ENCODE measurements around the gene RET.

- TF ChIP-seq CTCF (conservative IDR thresholded peaks at IDR 0.05; ENCODE audit: low read depth, low read length), result no peak
- no peak for TF ChIP-seq EZH2 (IDR thresholded peaks at IDR 0.05; ENCODE audit: borderline replicate concordance, low read depth, low read length, poor library complexity, severe bottlenecking)
Measured at GRCh38 chr10:43172645-43173044, 95.8 kb downstream of the RET start.
